ENCODE measurements around the gene EIF4A3.

Gene EIF4A3

DNA sequence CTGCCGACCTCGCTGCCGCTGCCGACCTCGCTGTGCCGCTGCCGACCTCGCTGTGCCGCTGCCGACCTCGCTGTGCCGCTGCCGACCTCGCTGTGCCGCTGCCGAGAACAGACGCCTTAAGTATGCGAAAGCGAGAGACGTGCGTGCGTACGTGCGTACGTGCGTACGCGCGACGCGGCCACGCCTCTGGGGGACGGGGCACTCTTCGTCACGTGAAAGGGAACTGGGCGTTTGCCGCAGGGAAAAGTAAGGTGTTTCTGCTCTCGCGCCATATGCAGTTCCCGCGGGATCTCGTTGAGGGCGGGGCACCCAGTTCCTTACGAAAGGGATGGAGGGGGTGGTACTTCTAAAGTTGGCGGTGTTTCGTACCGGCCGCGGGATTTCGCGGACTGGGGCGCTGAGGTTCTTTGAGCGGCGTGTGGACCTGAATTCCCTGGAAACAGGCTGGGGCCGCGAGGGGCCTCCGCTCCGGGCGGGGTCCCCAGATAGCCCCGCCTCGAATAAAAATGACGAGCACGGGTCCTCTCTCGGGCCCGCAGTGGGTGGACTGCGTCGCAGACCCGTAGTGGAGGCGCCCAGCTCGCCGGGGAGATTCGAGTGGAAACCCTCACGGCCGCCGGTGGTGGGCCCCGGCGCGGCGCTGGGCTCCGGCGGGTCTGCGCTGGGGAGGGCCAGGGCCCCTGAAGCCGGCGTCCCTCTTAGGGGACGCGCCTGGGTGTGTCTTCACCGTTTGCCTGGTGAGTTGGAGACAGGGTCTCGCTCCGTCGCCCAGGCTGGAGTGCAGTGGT, at the start of gene EIF4A3:
Gene EIF4A3 (minus strand): TSS at position 94 of the 788 bp plus-strand sequence. CDS start 167 bp downstream, outside the sequence.
- Histone ChIP-seq H2AFZ (ENCODE audit: low read length) (peak within 1 kb of the TSS; percentile 92), H3K4me3 (ENCODE audit: low read length, poor library complexity, severe bottlenecking) (peak within 1 kb of the TSS; percentile 89), H3K4me2 (ENCODE audit: low read depth, low read length, poor library complexity, severe bottlenecking) (peak within 1 kb of the TSS; percentile 96), H3K4me1 (ENCODE audit: insufficient read depth, low read length, poor library complexity, severe bottlenecking) (peaks cover 38% of the 10 kb centered on the region), H3F3A (ENCODE audit: low read depth) (no peaks in the 10 kb centered on the region), H3K27me3 (ENCODE audit: insufficient read depth, low read length, poor library complexity, severe bottlenecking) (no peaks in the 10 kb centered on the region), H3K9me2 (replicated peaks; ENCODE audit: low read depth, low read length) (no peaks in the 10 kb centered on the region), H3K79me2 (ENCODE audit: insufficient read depth, low read length) (peaks cover 62% of the 10 kb centered on the region), H3K9me3 (ENCODE audit: insufficient read depth, low read depth, low read length) (no peaks in the 10 kb centered on the region), H4K20me1 (ENCODE audit: insufficient read depth, low read length, poor library complexity, severe bottlenecking) (peaks cover 42% of the 10 kb centered on the region), H3K9ac (ENCODE audit: low read depth, low read length, poor library complexity, severe bottlenecking) (peak within 1 kb of the TSS; percentile 93), H3K36me3 (ENCODE audit: insufficient read depth, low read length) (peaks cover 20% of the 10 kb centered on the region; the same call in 1 of the 2 replicates)
- TF ChIP-seq, protein P1, sequence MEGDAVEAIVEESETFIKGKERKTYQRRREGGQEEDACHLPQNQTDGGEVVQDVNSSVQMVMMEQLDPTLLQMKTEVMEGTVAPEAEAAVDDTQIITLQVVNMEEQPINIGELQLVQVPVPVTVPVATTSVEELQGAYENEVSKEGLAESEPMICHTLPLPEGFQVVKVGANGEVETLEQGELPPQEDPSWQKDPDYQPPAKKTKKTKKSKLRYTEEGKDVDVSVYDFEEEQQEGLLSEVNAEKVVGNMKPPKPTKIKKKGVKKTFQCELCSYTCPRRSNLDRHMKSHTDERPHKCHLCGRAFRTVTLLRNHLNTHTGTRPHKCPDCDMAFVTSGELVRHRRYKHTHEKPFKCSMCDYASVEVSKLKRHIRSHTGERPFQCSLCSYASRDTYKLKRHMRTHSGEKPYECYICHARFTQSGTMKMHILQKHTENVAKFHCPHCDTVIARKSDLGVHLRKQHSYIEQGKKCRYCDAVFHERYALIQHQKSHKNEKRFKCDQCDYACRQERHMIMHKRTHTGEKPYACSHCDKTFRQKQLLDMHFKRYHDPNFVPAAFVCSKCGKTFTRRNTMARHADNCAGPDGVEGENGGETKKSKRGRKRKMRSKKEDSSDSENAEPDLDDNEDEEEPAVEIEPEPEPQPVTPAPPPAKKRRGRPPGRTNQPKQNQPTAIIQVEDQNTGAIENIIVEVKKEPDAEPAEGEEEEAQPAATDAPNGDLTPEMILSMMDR (conservative IDR thresholded peaks at IDR 0.05; ENCODE audit: low read length) = no peak
- TF ChIP-seq EZH2phosphoT487 (IDR thresholded peaks at IDR 0.05; ENCODE audit: borderline replicate concordance) = no peak

DNA sequence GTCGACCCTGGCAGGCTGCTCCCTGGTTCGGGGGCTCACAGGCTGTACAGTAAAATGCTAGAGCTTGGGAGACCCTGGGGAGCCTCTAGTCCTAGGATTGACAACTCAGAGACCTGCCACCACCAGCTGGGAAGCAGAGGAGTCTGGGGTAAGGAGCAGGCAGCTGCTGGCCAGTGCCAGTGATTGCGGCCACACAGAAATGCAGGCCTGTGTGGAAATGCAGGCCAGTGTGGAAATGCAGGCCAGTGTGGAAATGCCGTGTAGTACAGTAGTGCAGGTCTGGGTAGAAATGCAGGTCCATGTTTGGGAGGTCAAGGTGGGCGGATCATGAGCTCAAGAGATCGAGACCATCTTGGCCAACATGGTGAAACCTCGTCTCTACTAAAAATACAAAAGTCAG, 49.7 kb upstream of the EIF4A3 start:
- Histone ChIP-seq H2AFZ (ENCODE audit: low read length) (no peak overlapping the region), H3K4me2 (ENCODE audit: low read depth, low read length, poor library complexity, severe bottlenecking) (no peak overlapping the region), H4K20me1 (ENCODE audit: insufficient read depth, low read length, poor library complexity, severe bottlenecking) (no peaks in the 10 kb centered on the region), H3K4me1 (ENCODE audit: insufficient read depth, low read length, poor library complexity, severe bottlenecking) (no peaks in the 10 kb centered on the region), H3K4me3 (ENCODE audit: low read length, poor library complexity, severe bottlenecking) (no peak overlapping the region), H3K27me3 (ENCODE audit: insufficient read depth, low read length, poor library complexity, severe bottlenecking) (no peaks in the 10 kb centered on the region), H3F3A (ENCODE audit: low read depth) (no peaks in the 10 kb centered on the region), H3K36me3 (ENCODE audit: insufficient read depth, low read length) (no peaks in the 10 kb centered on the region), H3K9me2 (replicated peaks; ENCODE audit: low read depth, low read length) (no peaks in the 10 kb centered on the region), H3K9me3 (ENCODE audit: insufficient read depth, low read depth, low read length) (no peaks in the 10 kb centered on the region), H3K9ac (ENCODE audit: low read depth, low read length, poor library complexity, severe bottlenecking) (no peak overlapping the region), H3K79me2 (ENCODE audit: insufficient read depth, low read length) (no peaks in the 10 kb centered on the region)
- no peak for TF ChIP-seq EZH2phosphoT487 (IDR thresholded peaks at IDR 0.05; ENCODE audit: borderline replicate concordance)
- TF ChIP-seq, protein P1 (conservative IDR thresholded peaks at IDR 0.05; ENCODE audit: low read length) = no peak

DNA sequence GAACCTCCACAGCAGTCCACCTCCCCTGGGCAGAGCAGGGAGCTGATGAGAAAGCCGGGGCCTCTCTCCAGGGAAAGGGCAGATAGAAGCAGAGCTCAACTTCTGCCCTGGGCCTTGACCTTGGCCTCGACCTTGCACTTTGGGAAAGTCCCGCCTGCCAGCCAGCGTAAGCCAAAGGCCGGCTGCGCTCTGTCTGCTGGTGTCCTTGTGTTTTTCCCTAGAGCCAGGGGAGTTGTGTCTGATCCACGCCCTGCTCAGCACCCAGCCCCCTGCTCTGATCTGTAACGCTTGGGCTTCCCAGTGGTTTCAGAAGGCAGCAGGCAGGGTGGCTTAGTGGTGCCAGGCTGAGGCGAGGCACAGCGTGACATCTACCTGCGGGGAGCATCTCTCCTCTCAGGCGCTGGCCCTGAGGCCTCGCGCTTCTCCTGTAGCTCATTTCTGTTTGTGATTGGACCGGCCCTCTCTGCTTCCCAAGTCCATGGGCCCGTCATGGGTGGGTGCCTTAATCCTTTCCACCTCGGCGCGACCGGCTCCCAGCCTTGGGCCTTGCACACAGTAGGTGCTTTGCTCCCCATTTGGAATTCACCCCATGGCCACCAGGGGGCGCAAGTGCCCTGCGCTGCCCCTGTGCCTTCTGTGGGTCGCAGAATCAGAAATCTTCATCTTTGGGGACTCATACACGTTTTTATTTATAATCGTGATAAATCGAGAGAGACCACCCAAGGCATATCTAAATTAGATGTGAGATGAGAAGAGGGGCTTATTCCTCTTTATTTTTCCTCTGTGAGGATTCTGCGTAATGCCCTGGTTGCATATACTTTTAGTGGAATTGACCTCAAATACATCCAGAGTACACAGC, 49.0 kb upstream of the EIF4A3 start:
- no peak overlapping the region for H3K9ac ChIP-seq (ENCODE audit: low read depth, low read length, poor library complexity, severe bottlenecking)
- H3K79me2 ChIP-seq (ENCODE audit: insufficient read depth, low read length) = no peaks in the 10 kb centered on the region
- no peaks in the 10 kb centered on the region for H3K9me3 ChIP-seq (ENCODE audit: insufficient read depth, low read depth, low read length)
- H3K4me1 ChIP-seq (ENCODE audit: insufficient read depth, low read length, poor library complexity, severe bottlenecking) = no peaks in the 10 kb centered on the region
- H3K36me3 ChIP-seq (ENCODE audit: insufficient read depth, low read length) = no peaks in the 10 kb centered on the region
- H3K9me2 ChIP-seq (replicated peaks; ENCODE audit: low read depth, low read length) = no peaks in the 10 kb centered on the region
- H3K4me2 ChIP-seq (ENCODE audit: low read depth, low read length, poor library complexity, severe bottlenecking) = no peak overlapping the region
- H4K20me1 ChIP-seq (ENCODE audit: insufficient read depth, low read length, poor library complexity, severe bottlenecking) = no peaks in the 10 kb centered on the region
- H3K27me3 ChIP-seq (ENCODE audit: insufficient read depth, low read length, poor library complexity, severe bottlenecking) = no peaks in the 10 kb centered on the region
- no peak overlapping the region for H3K4me3 ChIP-seq (ENCODE audit: low read length, poor library complexity, severe bottlenecking)
- H2AFZ ChIP-seq (ENCODE audit: low read length) = no peak overlapping the region
- no peaks in the 10 kb centered on the region for H3F3A ChIP-seq (ENCODE audit: low read depth)
- TF ChIP-seq EZH2phosphoT487 (IDR thresholded peaks at IDR 0.05; ENCODE audit: borderline replicate concordance) = no peak
- TF ChIP-seq, protein P1 (conservative IDR thresholded peaks at IDR 0.05; ENCODE audit: low read length) = peak; percentile 99
